Measurements from ENCODE around the gene RNF14.

The RNF14 gene

GRCh38 chr5:141978389-141978788, 9.5 kb downstream of the RNF14 start:
- DNase-seq (ENCODE audit: low read depth, low spot score) = no peak

GRCh38 chr5:141982626-141983025, 13.7 kb downstream of the RNF14 start:
- DNase-seq (ENCODE audit: low read depth, low spot score) = no peak

GRCh38 chr5:141986072-141986471, 17.2 kb downstream of the RNF14 start:
- no peak for DNase-seq (ENCODE audit: low read depth, low spot score)

- DNase-seq (ENCODE audit: low read depth, low spot score) = no peak
These were observed 20.8 kb downstream of the RNF14 start for GRCh38 chr5:141989720-141990119.

GRCh38 chr5:141992349-141992963, 23.6 kb downstream of the RNF14 start:
- no peak for DNase-seq (ENCODE audit: low read depth, low spot score)

- DNase-seq (ENCODE audit: low read depth, low spot score) = no peak
These were observed 25.7 kb downstream of the RNF14 start for GRCh38 chr5:141994511-141995136.

GRCh38 chr5:141995656-141996055, 26.8 kb downstream of the RNF14 start:
- DNase-seq (ENCODE audit: low read depth, low spot score) = no peak

GRCh38 chr5:141997358-141997960, 28.6 kb downstream of the RNF14 start:
- DNase-seq (ENCODE audit: low read depth, low spot score) = no peak

GRCh38 chr5:142000173-142000572, 31.3 kb downstream of the RNF14 start:
- no peak for DNase-seq (ENCODE audit: low read depth, low spot score)

GRCh38 chr5:142000704-142001484, 32.0 kb downstream of the RNF14 start:
- DNase-seq (ENCODE audit: low read depth, low spot score) = no peak

GRCh38 chr5:142003266-142003800, 34.4 kb downstream of the RNF14 start:
- DNase-seq (ENCODE audit: low read depth, low spot score) = no peak

GRCh38 chr5:142006363-142007236, 37.7 kb downstream of the RNF14 start:
- no peak for DNase-seq (ENCODE audit: low read depth, low spot score)

GRCh38 chr5:142007237-142007544, 38.3 kb downstream of the RNF14 start:
- no peak for DNase-seq (ENCODE audit: low read depth, low spot score)

- no peak for DNase-seq (ENCODE audit: low read depth, low spot score)
These were observed 39.9 kb downstream of the RNF14 start for GRCh38 chr5:142008813-142009212.

- no peak for DNase-seq (ENCODE audit: low read depth, low spot score)
These were observed 41.0 kb downstream of the RNF14 start for GRCh38 chr5:142009886-142010285.

- no peak for DNase-seq (ENCODE audit: low read depth, low spot score)
These were observed 42.8 kb downstream of the RNF14 start for GRCh38 chr5:142011572-142012185.

- DNase-seq (ENCODE audit: low read depth, low spot score) = no peak
These were observed 43.4 kb downstream of the RNF14 start for GRCh38 chr5:142012186-142012785.

GRCh38 chr5:142012792-142013388, 44.0 kb downstream of the RNF14 start, which contains the start of gene GNPDA1:
Gene GNPDA1, minus strand, starts transcription at chr5:142013027. Its CDS starts 992 bp downstream, at chr5:142012035.
- DNase-seq (ENCODE audit: low read depth, low spot score) = no peak

- no peak for DNase-seq (ENCODE audit: low read depth, low spot score)
These were observed 45.0 kb downstream of the RNF14 start for GRCh38 chr5:142013734-142014521.

Data from brain pericyte (primary cell).